Measurements from ENCODE around the gene ERVV-1.

- TF ChIP-seq POLR2AphosphoS5 (IDR thresholded peaks at IDR 0.05; ENCODE audit: borderline replicate concordance, low read depth, low read length) (no peak), EZH2 (IDR thresholded peaks at IDR 0.05) (no peak), FOXP2 (optimal IDR thresholded peaks at IDR 0.05; ENCODE audit: control extremely low read depth, extremely low read length, insufficient read depth) (no peak)
These were observed 26.5 kb upstream of the ERVV-1 start for GRCh38 chr19:52987221-52987620.
